ENCODE results near the gene CCDC66.

The CCDC66 gene

DNA sequence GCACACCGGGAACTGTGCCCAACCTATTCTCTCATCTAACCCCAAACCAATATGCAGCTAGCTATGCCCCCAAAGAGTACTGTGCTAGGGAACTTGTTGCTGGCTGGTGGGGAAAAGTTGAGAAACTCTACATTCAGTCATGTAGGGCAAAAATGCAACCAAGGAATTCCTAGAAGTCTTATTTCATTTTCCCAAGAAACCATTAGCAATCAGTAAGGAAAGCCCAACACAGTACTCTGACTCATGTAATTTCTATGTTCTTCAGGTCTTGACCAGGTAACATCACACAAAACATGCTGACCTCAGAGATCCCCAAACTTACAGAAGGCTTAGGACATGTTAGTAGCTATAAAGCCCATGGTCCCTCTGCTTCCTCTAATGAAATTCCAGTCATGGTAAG, 74.0 kb downstream of the CCDC66 start:
- no peak for DNase-seq (ENCODE audit: low read depth in 1 of 2, low spot score in 1 of 2)
- no peak for TF ChIP-seq JUND (IDR thresholded peaks at IDR 0.05; ENCODE audit: low read depth)
- in situ Hi-C loops (cut with HindIII; ENCODE audit: low pct_unique_long_range_greater_than_20kb, low sequenced_read_pairs), result no loop called here

DNA sequence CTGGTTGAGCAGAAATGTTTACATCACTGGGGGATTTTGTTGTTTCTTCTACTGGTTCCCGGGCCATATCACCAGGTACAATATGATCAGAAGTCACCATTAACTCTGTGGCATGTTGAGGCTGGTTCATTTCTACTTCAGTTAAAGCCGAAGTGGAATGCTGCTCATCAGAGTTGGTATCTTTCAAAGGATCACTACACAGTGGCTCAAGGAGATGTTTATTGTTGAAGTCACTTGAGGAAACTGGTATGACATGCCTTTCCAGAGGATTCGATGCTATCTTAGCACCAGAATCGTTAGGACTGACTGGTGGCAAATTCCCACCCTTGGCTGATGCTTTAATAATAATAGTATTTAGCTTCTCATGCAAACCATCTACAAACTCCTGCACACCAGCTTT, 76.2 kb downstream of the CCDC66 start:
- in situ Hi-C loops (cut with HindIII; ENCODE audit: low pct_unique_long_range_greater_than_20kb, low sequenced_read_pairs), result no loop called here

DNA sequence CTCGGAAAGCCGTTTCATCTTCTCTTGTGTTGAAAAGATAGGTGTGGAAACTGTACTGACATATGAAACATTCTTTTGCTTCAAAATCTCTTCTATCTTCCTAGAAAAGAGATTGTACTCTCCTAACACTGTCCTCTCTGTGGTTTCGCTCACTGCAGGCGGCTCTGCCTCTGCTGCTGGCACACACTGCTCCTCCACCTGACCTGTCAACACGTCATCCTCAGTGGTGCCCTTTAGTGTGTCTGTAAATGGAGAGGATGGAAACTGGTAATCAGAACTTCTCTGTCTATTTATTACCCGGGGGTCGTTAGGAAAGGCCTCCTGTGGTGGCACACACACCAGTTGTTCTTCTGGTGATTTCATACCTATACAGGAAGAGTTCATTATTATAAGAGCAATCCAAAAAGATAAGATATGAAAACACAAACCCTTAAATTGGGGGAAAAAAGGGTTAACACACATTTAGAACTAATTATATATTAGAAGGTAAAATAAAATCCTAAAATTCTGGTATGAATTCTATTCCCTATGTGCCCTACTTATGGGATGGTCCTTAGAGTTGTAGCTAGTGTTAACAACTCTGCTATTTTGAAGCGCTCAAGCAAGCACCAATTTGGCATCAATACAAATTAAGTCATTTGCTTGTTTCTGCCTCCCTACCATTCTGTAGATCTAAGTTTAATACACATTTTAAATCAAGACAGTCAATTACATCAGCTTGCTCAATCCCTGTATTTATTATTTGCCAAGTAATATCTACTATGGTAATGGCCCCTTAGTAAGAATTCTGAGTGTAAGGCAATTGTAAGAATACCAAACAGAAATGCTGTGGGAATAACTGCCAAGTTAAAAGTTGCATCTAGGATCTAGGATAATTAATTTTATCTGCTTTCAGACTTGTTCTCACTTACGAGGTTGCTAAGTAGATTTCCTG, 76.9 kb downstream of the CCDC66 start:
- in situ Hi-C loops (cut with HindIII; ENCODE audit: low pct_unique_long_range_greater_than_20kb, low sequenced_read_pairs), result no loop called here
- DNase-seq (ENCODE audit: low read depth in 1 of 2, low spot score in 1 of 2), result peak in 1 of 2 experiments; percentile 14
- TF ChIP-seq JUND (IDR thresholded peaks at IDR 0.05; ENCODE audit: low read depth), result no peak

More for the DNA sequence above, 76.2 kb downstream of the CCDC66 start:
- peak in 1 of 2 experiments; percentile 80 for DNase-seq (ENCODE audit: low read depth in 1 of 2, low spot score in 1 of 2)
- TF ChIP-seq JUND (IDR thresholded peaks at IDR 0.05; ENCODE audit: low read depth), result no peak

DNA sequence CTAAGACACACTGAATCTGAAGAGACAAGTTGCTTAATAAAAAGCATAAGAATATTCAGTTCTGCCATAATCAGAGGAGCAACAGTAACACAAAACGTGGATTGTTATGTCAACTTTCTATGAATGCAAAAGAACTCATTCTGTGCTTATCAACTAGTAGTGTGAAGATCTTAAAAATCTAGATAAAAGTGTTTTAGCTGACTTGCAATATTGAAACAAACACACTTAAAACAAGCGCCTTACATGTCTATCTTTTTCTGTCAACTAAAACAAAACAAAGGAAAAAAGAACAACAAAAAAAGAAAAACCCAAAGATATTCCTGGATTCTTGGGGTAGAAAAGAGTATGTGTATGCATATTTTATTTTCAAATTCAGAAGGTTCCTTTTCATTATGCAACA, 88.4 kb downstream of the CCDC66 start:
- in situ Hi-C loops (cut with HindIII; ENCODE audit: low pct_unique_long_range_greater_than_20kb, low sequenced_read_pairs), result no loop called here
- no peak for TF ChIP-seq JUND (IDR thresholded peaks at IDR 0.05; ENCODE audit: low read depth)
- DNase-seq (ENCODE audit: low read depth in 1 of 2, low spot score in 1 of 2), result no peak

DNA sequence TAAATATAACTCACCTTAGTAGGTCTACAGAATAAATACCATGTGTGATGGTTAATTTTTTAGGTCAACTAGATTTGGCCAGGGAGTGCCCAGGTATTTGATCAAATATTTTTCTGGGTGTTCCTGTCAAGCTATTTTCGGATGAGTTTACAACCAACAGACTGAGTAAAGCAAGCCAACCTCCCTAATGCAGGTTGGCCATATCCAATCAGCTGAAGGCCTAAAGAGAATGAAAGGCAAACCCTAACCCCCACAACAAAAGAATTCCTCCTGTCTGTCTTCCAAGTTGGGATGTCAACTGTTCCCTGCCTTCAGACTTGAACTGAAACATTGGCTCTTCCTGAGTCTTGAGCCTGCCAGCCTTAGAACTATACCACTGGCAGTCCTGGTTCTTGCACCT, 97.5 kb downstream of the CCDC66 start:
- no peak for TF ChIP-seq JUND (IDR thresholded peaks at IDR 0.05; ENCODE audit: low read depth)
- in situ Hi-C loops (cut with HindIII; ENCODE audit: low pct_unique_long_range_greater_than_20kb, low sequenced_read_pairs), result no loop called here
- DNase-seq (ENCODE audit: low read depth in 1 of 2, low spot score in 1 of 2), result no peak

DNA sequence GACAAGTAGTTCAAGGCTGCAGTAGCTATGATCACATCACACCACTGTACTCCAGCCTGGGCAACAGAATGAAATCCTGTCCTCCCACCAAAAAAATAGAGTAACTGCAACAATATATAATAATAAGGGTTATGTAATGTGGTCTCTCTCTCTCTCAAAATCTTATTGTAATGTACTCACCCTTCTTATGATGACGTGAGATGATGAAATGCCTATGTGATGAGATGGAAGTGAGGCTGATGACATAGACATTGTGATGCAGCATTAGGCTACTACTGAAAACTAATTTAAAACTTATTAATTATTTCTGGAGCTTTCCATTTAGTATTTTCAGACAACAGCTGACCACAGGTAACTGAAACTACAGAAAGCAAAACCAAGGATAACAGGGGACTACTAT, 98.7 kb downstream of the CCDC66 start:
- no peak for DNase-seq (ENCODE audit: low read depth in 1 of 2, low spot score in 1 of 2)
- in situ Hi-C loops (cut with HindIII; ENCODE audit: low pct_unique_long_range_greater_than_20kb, low sequenced_read_pairs), result no loop called here
- no peak for TF ChIP-seq JUND (IDR thresholded peaks at IDR 0.05; ENCODE audit: low read depth)

DNA sequence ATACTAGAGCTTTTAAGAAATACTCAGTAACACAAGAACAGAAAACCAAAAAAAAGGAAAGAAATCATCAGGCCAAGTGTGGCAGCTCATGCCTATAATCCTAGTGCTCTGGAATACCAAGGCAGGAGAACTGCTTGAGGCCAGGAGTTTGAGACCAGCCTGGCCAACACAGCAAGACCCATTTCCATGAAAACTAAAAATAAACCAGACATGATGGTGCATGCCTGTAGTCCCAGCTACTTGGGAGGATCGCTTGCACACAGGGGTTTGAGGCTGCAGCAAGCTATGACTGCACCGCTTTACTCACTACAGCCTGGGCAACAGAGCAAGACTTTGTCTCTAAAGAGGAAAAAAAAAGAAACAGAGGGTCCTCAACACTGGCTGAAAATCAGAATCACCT, 107.8 kb downstream of the CCDC66 start:
- no peak for DNase-seq (ENCODE audit: low read depth in 1 of 2, low spot score in 1 of 2)
- in situ Hi-C loops (cut with HindIII; ENCODE audit: low pct_unique_long_range_greater_than_20kb, low sequenced_read_pairs), result no loop called here
- TF ChIP-seq JUND (IDR thresholded peaks at IDR 0.05; ENCODE audit: low read depth), result no peak

DNA sequence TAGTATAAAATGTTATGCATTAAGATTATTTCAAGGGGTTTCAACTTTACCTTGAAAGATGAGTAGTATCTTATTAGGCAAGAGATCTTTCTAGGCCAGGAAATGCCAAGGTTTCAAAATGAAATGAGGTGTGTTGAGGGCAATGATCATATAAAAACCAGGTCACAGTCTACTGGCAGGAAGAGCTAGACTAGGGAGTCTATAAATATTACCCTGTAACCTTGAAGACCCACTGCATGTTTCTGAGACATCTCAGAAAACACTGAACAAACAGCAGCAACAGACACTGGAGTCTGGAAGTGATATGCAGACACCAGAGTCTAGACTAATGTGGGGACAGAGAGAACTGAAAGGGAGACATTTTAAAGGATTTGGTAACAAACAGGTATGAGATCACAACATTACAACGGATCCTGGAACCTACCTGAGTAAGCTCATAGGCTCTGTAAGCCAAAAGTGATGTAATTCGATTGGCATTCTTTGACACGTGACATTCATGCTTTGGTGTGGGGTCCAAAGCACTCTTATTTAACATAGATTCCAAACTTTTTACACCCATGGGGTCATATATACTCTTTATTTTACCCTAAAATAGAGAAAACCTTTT, 111.1 kb downstream of the CCDC66 start:
- no peak for TF ChIP-seq JUND (IDR thresholded peaks at IDR 0.05; ENCODE audit: low read depth)
- no peak for DNase-seq (ENCODE audit: low read depth in 1 of 2, low spot score in 1 of 2)
- in situ Hi-C loops (cut with HindIII; ENCODE audit: low pct_unique_long_range_greater_than_20kb, low sequenced_read_pairs), result no loop called here

Measured in T47D (cell line).